ENCODE results near the gene SLC8A3. TPM values are rescaled to one million over a fixed set of nuclear protein-coding genes. Genes with fewer than 3 reads are reported as not detected.

SLC8A3 gene
- total RNA-seq, 1 donor from 2014 or later: 0.68 TPM

DNA sequence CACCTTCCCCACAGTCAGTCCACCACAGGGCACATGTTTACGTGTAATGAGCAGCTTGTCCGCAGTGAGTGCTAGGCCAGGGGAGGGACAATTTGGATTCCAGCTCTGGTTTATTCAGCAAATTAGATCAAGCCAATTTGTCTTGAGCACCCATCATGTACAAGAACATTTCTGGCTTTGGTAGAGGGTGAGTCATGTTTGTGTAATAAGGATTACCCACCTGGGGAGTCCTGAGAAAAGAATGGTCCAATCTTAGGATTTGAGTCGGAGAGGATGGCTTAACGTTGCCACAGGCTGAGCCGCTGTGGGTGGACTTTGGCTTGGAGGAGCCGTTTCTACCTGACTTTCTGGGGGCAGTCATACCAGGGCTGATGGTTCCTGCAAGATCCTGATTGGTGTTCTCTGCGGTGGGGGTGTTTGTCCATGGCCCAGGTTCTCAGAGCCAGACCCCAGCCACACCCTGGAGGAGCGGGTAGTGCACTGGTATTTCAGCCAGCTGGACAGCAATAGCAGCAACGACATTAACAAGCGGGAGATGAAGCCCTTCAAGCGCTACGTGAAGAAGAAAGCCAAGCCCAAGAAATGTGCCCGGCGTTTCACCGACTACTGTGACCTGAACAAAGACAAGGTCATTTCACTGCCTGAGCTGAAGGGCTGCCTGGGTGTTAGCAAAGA is 165.8 kb downstream of the SLC8A3 start:
- no peak for DNase-seq

DNA sequence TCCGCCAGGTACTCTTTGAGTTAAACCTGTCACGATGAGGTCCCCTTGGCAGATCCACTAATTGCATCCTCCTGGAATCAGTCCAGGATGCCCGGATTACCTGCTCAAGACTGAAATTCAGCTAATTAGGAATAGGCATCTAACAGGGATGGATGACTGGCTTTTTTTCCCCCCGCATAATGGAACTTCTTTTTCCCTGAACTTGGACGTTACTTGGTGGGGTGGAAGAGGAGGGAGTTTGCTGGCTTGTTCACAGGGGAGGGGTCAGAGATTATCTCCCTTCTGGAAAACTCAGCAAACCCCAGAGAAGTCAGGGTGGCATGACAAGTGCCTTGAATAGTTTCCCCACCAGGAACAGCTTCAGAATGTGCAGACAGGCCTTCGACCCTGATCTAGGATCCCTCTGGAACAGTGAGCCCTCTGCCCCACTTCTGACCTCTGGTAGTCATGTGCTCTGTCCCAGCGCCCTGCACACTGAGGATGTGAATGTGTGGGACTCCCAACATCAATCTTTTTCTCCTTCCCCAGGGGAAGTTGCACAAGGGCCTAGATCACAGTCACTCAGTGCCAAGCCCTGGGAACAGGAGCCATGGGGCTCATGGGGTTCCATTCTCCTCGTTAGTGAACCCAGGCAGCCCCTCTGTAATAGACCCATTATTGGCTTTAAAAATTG is 167.1 kb downstream of the SLC8A3 start:
- no peak for DNase-seq

GRCh38 chr14:70020352-70021170 is 168.2 kb downstream of the SLC8A3 start:
- DNase-seq: peak; percentile 52

DNA sequence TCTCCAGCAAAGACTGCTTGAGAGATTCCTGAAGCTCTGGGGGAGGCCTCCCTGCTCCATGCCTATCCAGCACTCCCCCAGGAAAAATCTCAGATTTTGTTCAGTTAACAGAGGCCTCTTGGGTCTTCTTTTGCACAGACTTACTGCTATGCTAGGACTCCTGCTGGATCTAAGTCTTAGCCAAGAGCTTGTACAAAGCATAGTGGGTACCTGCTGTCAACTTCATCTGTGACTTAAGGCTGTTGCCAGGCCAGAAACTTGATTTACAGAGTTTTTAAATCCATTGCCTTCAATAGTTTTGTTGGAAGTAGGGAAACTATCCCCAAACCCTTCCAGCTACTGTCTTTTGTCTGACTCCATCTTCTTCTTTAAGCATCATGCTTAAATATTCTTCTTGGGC is 169.1 kb downstream of the SLC8A3 start:
- no peak for DNase-seq

DNA sequence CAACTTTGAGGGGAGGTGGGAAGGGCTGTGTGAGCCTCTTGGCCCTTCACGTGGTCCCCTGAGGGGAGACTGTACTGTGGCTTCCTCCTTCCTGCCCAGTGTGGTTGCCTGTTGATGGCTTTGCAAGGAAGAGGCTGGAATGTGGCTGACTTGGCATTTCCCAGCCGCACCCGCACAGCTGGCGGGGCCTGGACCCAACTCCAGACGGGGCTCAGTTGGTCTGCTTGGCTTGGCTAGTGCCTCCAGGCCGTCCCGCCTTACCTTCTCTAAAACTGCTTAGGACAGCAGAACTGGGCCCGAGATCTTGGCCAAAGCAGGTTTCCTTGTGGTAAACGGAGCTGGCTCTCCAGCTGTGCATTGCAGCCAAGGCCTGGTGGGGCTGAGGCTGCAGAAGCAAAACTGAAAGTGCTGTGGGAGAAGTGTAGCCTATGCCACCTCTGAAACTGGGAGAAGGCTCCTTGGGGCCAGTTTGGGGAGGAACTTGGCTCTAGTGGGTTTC is 170.0 kb downstream of the SLC8A3 start:
- no peak for DNase-seq

- DNase-seq: no peak
Observed at GRCh38 chr14:70018230-70018629, 170.5 kb downstream of the SLC8A3 start.

- DNase-seq: no peak
Observed at GRCh38 chr14:70014406-70015095, 174.2 kb downstream of the SLC8A3 start.

GRCh38 chr14:70013271-70013873 is 175.4 kb downstream of the SLC8A3 start:
- peak; percentile 52 for DNase-seq

GRCh38 chr14:70011708-70012107 is 177.0 kb downstream of the SLC8A3 start:
- no peak for DNase-seq

DNA sequence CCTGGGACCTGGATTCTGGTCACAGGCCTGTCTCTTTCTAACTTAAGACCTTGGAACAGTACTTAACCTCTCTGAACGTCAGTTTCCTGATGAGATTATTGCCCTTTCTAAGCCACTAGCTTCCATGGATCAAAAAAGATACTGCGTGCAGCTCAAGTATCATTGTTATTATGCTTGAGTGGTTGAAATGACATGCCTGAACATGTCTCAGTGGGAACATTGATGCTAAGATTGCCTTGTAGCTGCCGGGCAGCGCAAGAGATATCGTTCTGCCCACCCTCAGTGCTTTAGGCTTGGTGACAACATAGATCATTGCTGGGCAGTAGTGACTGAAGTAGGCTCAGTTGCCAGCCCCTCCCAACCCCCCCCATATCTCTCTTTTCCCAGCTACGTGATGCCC is 177.7 kb downstream of the SLC8A3 start:
- DNase-seq: no peak

DNA sequence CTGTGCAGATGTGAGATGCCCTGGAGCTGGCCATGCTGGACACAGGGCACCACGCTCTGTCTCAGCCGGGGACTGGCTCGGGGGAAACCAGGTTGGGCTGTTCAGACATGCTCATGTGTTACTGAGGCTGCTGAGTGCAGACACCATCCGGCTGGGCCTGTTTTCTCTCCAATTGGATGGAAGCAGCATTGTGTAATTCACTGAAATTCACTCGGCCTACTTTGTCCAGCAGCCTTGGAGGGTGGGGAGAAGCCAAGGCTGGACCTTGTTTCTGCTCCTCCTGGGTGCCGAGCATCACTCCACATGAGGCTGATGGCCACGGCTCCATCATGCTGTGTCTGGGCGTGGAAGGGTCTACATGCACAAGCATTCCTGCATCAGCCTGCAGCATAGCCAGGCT is 178.8 kb downstream of the SLC8A3 start:
- no peak for DNase-seq

DNA sequence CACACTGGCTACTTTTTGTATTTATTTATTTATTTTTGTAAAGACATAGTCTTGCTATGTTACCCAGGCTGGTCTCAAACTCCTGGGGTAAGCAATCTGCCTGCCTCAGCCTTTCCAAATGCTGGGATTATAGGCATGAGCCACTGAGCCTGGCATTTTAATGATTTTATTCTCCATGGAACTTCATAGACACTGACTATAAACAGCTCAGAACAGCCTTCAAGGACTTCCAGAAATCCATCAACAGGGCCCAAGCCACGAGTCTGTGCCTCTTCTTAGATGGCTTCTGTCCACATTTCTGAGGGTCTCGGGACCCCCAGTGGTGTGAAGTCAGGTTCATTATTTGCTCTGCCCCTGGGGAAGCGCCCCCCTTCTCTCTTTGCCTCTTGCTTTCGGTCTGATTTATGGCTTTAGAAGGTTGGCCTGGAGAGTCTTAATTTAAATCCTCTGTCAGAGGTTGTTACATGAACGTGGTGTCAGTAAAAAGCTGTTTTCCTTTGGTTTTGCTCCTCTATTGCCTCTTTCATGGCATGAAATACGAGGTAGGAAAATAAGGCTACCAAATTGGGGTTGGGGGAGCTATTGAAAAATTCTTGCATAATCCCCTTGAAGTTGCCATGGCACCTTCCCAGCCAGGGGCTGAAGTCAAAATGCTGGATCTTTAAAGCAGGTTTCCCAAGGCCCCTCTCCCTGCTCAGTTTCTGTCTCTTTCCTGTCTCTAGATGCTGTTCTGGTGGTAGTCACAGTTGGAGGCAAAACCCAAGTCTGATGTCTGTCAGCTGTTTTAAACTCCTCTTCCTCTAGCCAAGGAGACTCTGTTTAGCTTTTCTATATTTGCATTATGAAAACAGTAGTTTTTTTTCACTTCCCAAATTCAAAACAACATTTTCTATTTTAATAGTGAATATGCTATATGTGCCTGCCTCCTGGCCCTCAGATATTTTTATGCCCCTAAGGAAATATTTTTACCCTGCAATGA is 180.2 kb downstream of the SLC8A3 start:
- no peak for DNase-seq

DNA sequence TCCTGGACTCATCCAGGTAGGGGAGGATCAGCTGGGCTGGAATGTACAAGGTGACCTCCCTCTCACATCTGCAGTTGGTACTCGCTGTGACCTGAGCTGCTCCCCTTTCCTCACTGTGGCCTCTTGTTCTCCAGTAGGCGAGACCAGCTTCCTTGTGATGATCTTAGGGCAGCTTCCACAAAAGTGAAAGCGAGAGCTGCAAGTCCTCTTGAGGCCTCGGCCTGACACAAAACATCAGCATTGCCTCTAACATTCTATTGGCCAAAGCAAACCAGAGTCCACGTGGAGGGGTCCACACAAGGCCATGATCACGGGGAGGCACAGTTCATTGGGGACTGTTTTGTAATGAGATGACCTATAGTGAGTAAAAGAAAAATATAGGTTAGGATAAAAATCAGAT is 182.1 kb downstream of the SLC8A3 start:
- DNase-seq: no peak

DNA sequence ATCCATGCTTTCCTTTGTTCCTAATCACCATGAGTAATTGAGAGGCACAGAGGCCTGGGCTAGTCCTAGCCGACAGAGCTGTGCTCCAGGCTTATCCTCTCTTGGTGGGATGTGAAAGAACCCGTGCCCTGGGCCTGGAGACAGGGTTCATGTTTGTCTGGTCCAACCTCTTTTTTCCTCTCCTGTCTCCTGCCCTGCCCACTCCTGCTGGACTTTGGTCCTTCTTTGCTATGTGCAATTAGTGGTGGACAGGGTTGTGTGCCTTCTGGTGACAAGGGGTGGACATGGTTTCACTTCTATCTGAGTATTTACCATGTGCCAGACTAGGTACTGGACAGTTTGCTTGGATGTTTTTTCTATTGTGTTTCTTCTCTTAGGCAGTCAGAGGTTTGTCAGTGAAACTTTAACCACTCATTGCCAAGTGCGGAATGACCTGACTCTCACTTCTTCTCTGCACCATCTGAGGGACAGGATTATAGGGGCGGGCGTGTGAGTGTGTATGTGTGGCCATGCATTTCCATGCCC is 183.4 kb downstream of the SLC8A3 start:
- no peak for DNase-seq

- DNase-seq: no peak
Observed at GRCh38 chr14:70004791-70005190, 184.0 kb downstream of the SLC8A3 start.

GRCh38 chr14:70002589-70003346 is 186.0 kb downstream of the SLC8A3 start:
- DNase-seq: no peak

DNA sequence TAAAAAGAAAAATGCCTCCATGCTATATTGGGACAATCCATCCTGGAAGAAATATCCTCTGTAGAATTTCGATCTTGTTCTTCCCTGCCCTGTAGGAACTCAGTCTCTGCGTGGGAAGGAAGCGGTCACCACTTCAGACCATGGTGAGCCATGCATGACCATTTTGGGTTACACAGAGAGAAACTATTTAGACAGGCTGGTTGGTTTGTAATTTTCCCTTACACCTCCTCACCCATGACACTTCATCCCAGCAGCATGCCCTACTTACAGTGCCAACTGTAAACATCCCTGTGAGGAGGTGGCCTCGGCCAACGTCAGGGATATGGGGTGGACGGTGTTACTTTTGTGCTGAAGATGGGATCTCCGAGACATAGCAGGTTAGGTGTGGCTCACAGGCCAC is 188.2 kb downstream of the SLC8A3 start:
- no peak for DNase-seq

GRCh38 chr14:69999261-69999674 is 189.5 kb downstream of the SLC8A3 start:
- peak; percentile 92 for DNase-seq

GRCh38 chr14:69997849-69998248 is 190.9 kb downstream of the SLC8A3 start:
- DNase-seq: peak; percentile 77

DNA sequence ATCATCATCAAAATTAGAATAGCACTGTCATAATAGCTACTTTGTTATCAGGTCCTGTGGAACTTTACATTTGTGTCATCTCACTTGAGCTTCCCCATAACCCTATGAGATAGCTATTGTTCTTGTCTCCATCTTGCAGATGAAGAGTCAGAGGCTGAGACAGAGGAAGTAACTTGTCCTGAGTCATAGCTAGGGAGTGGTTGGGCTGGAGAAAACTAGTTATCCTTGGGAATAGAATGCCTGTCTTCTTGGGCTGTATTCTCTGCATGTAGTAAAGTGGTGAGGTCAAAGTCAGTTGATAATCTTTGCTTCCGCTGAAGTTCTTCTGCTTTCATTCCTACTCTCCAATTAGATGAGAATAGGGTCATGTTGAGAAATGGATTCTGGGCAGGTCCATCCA is 192.5 kb downstream of the SLC8A3 start:
- peak; percentile 42 for DNase-seq

Measured in dermis blood vessel endothelial cell (primary cell).